GM19099 (cell line): Measurements from ENCODE around the gene GPR183.

ENCODE experiments used
- POLR2A ChIP-seq: IDR thresholded peaks from 3 replicates; pipeline ENCODE4 v1.6.1; 2011; ENCODE audit warnings: low read depth; ENCODE audit not compliant: insufficient read length; ENCODE audit errors: extremely low read depth

The GPR183 gene

DNA sequence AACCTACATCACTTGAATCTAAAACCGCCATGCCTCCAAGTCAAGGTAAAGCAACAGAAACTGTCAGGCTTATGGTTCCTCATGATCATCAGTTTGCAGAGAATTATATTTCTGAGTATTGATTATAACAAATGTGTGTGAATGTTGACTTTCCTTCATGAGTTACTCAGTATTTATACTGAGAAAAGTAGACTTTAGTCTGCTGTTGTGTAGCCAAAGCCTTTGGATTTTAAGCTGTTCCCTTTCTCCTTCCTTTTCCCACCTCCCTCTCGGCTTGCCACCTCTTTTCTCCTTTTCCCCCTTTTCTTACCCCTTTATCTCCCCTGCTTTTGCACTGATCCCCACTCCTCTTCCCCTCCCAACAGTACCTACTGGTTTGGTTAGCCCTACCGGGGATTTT, 28.4 kb downstream of the GPR183 start:
- no peak for TF ChIP-seq POLR2A

GRCh38 chr13:99278200-99278599, 29.0 kb downstream of the GPR183 start:
- no peak for TF ChIP-seq POLR2A

GRCh38 chr13:99277629-99278028, 29.6 kb downstream of the GPR183 start:
- no peak for TF ChIP-seq POLR2A

DNA sequence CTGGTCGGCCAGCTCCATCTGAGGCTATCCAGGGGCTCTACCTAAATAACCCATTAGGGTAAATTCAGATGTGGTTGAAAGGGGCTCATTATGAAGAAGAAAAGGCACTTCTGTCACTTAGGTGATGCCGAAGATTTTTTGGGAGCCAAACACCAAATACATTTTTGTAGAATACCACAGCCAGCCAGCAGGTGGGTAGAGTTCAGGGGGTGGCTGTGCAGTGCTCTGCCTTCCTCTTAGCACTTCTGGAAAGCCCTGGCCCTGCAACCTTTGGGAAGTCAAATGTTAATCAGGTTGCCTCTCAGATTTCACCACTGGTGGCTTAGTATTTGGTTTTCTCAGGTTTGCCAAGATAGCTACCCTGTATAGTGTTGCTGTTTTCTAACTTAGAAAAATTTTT, 30.5 kb downstream of the GPR183 start:
- no peak for TF ChIP-seq POLR2A

- no peak for TF ChIP-seq POLR2A
Measured at GRCh38 chr13:99275093-99275469, 32.1 kb downstream of the GPR183 start.

- TF ChIP-seq POLR2A = no peak
Measured at GRCh38 chr13:99273128-99273527, 34.1 kb downstream of the GPR183 start.

- no peak for TF ChIP-seq POLR2A
Measured at GRCh38 chr13:99272481-99272880, 34.7 kb downstream of the GPR183 start.

DNA sequence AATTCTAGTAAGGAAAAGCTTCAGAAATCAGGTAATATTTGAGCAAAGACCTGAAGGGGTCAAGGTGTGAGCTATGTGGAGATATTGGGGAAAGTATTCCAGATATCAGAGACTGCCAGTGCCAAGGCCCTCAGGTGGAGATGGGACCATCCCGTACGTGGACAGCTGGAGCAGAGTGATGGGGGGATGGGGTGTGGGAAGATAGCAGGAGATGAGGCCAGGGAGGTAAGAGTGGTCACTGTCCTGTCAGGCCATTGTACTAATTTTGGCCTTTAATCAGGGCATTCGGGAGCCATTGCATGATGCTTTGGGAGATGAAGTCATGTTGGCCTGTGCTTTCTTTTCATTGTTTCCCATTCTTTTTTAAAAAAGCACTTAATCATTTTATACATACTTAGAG, 36.0 kb downstream of the GPR183 start:
- TF ChIP-seq POLR2A = no peak

GRCh38 chr13:99270518-99270917, 36.7 kb downstream of the GPR183 start:
- TF ChIP-seq POLR2A = no peak

DNA sequence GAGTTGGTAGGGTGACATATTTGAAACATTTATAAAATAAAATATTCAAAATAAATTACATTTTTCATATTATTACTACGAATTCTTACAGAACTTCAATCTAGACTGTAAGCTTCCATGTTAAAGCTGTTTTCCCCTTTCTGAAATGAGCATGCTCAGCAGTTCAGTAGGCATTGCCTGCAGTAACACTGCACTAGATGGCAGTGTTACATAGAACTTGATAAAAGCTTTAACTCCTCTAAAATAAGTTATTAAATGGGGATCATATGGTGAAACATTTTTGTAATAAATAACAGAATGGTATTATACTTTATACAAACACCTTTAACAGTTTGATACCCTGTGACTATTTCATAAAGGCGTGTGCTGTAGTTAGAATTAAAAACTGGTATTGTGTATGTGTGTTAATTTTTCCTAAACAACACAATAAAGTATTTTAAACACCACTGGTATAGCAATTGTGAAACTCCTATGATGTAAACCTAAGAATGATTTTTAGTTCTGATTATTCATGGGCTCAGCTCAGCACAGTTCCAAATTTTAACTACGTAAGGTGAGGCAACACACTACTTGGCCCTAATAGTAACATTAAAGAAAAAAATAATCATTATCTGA, 37.5 kb downstream of the GPR183 start:
- TF ChIP-seq POLR2A = no peak

- no peak for TF ChIP-seq POLR2A
Measured at GRCh38 chr13:99268822-99269221, 38.4 kb downstream of the GPR183 start.

- TF ChIP-seq POLR2A = no peak
Measured at GRCh38 chr13:99267927-99268326, 39.3 kb downstream of the GPR183 start.

DNA sequence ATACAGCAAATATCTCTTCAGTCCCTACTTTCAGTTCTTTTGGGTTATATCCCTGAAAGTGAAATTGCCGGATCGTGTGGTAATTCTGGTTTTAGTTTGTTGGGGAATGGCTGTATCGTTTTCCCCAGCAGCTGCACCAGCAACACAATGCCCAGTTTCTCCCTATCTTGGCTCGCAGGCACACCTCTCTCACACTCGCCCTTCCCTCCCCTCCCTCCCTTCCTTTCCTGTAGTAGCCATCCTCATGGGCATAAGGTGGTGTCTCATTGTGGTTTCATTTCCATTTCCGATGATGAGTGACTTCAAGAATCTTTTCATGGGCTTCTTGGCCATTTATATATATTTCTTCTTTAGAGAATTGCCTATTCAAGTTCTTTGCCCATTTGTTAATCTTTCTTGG, 40.4 kb downstream of the GPR183 start:
- TF ChIP-seq POLR2A = no peak

GRCh38 chr13:99265821-99266426, 41.3 kb downstream of the GPR183 start:
- TF ChIP-seq POLR2A = no peak

- no peak for TF ChIP-seq POLR2A
Measured at GRCh38 chr13:99265162-99265800, 41.9 kb downstream of the GPR183 start.

DNA sequence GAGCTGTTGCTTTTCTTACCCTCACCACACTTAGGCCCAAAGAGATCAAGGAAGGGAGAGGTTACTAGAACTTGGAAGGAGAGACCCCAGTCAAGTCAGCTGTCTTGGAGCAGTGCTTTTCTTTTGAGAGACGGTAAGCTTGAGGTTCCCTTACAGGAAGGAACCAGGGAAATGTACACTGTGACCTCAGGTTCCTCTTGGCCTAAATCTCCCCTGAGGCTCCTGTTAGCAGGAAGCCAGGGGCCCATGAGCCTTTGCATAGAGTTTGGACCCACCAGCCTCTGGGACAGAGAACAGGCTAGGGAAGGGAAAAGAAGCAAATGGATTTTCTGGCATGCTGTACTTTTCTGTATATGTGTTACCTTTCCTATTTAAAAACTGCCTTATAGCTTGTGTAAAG, 43.1 kb downstream of the GPR183 start:
- no peak for TF ChIP-seq POLR2A

DNA sequence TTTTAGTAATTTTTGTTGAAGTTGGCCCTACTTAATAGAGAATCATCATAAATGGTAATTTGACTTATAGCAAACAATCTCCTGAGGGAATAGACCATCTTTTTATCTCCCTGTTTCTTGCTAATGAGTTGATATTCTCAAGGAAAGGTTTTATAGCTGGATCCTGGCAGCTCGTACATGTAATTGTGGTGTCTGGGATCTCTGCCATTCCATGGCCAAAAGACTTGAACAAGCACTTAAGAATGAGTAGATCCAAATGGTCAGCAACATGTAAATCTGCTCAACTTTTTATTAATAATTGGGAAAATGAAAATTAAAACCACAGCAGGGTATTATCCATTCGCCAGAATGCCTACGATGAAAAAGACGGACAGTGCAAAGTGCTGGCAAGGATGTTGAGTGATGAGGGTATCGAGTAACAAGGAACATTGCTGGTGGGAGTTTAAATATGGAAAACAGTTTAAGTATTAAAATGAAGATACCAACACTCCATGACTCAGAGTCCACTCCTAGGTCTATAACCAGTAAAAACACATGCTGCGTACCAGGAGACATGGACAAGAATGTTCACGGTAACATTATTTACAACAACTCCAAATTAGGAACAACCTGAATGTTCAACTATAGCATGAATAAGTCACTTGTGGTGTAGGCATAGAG, 43.9 kb downstream of the GPR183 start:
- TF ChIP-seq POLR2A = no peak

- no peak for TF ChIP-seq POLR2A
Measured at GRCh38 chr13:99261059-99261458, 46.1 kb downstream of the GPR183 start.
